A549 (cell line): Measurements from ENCODE around the gene GALNT15.

Source experiments
- CHD4 ChIP-seq: fragments of 200-600 bp; sonication (generic); IDR thresholded peaks from 2 replicates; pipeline ENCODE4 v1.6.1; 2016; ENCODE audit warnings: antibody characterized with exemption, mild to moderate bottlenecking, borderline replicate concordance
- CTCF ChIP-seq: fragments of >200 bp; sonication (Bioruptor Twin); formaldehyde crosslinking; IDR thresholded peaks from 3 replicates; pipeline ENCODE4 v1.5.1; 2016
- FOXS1 ChIP-seq: fragments of 250-450 bp; sonication (Bioruptor Pico); IDR thresholded peaks from 2 replicates; pipeline ENCODE4 v1.5.0; 2020; ENCODE audit warnings: mild to moderate bottlenecking, moderate library complexity
- MAZ ChIP-seq: fragments of 150-350 bp; IDR thresholded peaks from 2 replicates; pipeline ENCODE4 v1.6.1; 2014; ENCODE audit warnings: antibody characterized with exemption, low read depth, low read length, borderline replicate concordance
- RAD21 ChIP-seq, 2 experiments: fragments of >200 bp in 1 of 2; sonication (Bioruptor Twin) in 1 of 2; formaldehyde crosslinking in 1 of 2; IDR thresholded peaks in 1 of 2; conservative IDR thresholded peaks in 1 of 2; 2 replicates in 1 of 2; 3 replicates in 1 of 2; pipeline ENCODE4 v1.6.1; 2012 to 2018; ENCODE audit warnings: inconsistent platforms in 1 of 2
- SMC3 ChIP-seq: fragments of >200 bp; sonication (Bioruptor Twin); formaldehyde crosslinking; IDR thresholded peaks from 3 replicates; pipeline ENCODE4 v1.6.1; 2018; ENCODE audit warnings: inconsistent platforms
- SREBF2 ChIP-seq: fragments of 450-650 bp; IDR thresholded peaks from 2 replicates; pipeline ENCODE4 v1.6.1; 2014; ENCODE audit warnings: mild to moderate bottlenecking, moderate library complexity

DNA sequence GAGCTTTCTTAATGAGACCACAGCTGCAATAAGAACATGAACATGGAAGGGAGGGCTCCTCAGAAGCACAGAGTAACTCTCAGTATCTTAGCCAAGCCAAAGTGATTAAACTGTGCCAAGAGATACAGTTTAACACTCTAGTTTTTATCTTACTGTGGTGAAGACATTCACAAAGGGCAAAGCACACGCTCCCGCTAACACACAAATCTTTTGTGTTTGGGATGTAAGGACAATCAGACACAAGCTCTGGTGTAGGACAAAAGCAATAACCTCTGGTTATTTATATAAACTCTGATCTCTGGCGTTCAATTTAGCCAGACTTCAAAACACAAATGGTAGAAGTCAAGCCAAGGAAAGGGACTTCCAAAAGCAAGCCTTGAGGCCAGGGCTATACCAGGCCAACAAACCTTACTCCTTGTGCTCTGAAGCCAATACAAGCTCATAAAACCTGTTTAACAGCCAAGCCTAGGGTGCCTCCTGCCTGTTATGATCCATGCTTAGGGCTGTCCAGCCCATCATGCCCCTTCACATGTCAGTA is 62.4 kb downstream of the GALNT15 start:
- TF ChIP-seq MAZ (no peak), CTCF (no peak), RAD21 (conservative IDR thresholded peaks at IDR 0.05 in 1 of 2, IDR thresholded peaks at IDR 0.05 in 1 of 2) (no peak), CHD4 (no peak), SREBF2 (no peak), FOXS1 (CRISPR knock-in tag) (no peak), SMC3 (no peak)
